Measurements from ENCODE around the gene FOXJ3. TPM values are rescaled to one million over a fixed set of nuclear protein-coding genes. Genes with fewer than 3 reads are reported as not detected.
A peak's percentile ranks its signal among the peaks of the same experiment; 100 is the strongest.

The FOXJ3 gene
- total RNA-seq, 1 donor, result 37.3 TPM

DNA sequence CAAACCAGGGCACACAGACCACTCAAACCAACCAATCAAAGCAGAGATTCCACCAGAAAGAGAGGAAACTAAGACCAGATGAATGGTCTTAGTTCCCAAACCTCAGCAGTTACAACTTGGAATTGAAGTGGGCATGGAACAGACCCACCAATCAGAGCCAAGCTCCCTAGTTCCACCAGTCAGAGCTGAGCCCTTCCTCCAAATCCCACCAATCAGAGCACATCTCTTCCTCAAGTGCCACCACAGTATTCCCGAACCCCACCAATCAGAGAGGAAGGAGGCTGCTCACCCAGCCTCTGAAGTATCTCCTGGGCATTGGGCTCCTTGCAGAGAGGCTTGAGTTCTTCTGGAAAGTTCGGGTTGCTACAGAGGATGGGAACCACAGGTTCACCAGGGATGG, 171.9 kb downstream of the FOXJ3 start:
- Histone ChIP-seq H3K4me1 (ENCODE audit: insufficient read depth, low read length) (no peaks in the 10 kb centered on the region), H3K27ac (ENCODE audit: low read depth, low read length) (no peak overlapping the region), H4K20me1 (ENCODE audit: insufficient read depth, low read length) (no peaks in the 10 kb centered on the region), H3K36me3 (ENCODE audit: insufficient read depth, low read length) (no peaks in the 10 kb centered on the region), H3K9me3 (ENCODE audit: low read depth, low read length) (peaks cover 11% of the 10 kb centered on the region), H3K4me3 (ENCODE audit: insufficient read depth, low read length) (no peak overlapping the region), H2AFZ (ENCODE audit: low read length) (no peak overlapping the region), H3K79me2 (ENCODE audit: insufficient read depth, low read length) (no peaks in the 10 kb centered on the region), H3K4me2 (ENCODE audit: insufficient read depth, low read length) (no peak overlapping the region), H3K27me3 (ENCODE audit: insufficient read depth, low read length) (peaks cover 9% of the 10 kb centered on the region)
- peak; percentile 79 for DNase-seq (ENCODE audit: insufficient read length, low spot score, missing footprints)
- TF ChIP-seq, protein P1, sequence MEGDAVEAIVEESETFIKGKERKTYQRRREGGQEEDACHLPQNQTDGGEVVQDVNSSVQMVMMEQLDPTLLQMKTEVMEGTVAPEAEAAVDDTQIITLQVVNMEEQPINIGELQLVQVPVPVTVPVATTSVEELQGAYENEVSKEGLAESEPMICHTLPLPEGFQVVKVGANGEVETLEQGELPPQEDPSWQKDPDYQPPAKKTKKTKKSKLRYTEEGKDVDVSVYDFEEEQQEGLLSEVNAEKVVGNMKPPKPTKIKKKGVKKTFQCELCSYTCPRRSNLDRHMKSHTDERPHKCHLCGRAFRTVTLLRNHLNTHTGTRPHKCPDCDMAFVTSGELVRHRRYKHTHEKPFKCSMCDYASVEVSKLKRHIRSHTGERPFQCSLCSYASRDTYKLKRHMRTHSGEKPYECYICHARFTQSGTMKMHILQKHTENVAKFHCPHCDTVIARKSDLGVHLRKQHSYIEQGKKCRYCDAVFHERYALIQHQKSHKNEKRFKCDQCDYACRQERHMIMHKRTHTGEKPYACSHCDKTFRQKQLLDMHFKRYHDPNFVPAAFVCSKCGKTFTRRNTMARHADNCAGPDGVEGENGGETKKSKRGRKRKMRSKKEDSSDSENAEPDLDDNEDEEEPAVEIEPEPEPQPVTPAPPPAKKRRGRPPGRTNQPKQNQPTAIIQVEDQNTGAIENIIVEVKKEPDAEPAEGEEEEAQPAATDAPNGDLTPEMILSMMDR (IDR thresholded peaks at IDR 0.05; ENCODE audit: extremely low read depth, low read depth, low read length), result no peak

DNA sequence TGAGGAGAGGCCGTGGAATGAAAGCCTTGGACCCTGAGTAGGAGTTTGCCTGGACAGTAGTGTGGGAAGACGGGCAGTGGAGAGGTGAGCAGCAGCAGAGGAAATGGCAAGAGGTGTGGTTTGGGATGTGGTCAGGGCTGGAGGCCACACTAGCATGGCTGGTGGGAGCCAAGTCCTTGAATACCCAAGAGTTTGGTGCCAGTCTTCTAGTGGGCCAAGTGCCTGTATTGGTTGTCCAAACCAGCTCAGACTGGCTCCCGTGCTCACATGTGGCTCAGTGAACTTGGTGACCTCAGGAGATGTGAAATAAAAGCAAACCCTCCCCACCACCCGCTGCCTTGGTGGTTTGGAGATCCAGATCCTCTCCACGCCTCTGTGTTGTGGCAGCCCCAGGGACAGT, 172.9 kb downstream of the FOXJ3 start:
- TF ChIP-seq, protein P1 (IDR thresholded peaks at IDR 0.05; ENCODE audit: extremely low read depth, low read depth, low read length), result no peak
- Histone ChIP-seq H3K9me3 (ENCODE audit: low read depth, low read length) (peaks cover 11% of the 10 kb centered on the region), H3K4me2 (ENCODE audit: insufficient read depth, low read length) (no peak overlapping the region), H3K36me3 (ENCODE audit: insufficient read depth, low read length) (no peaks in the 10 kb centered on the region), H3K4me1 (ENCODE audit: insufficient read depth, low read length) (no peaks in the 10 kb centered on the region), H3K27ac (ENCODE audit: low read depth, low read length) (no peak overlapping the region), H4K20me1 (ENCODE audit: insufficient read depth, low read length) (no peaks in the 10 kb centered on the region), H3K4me3 (ENCODE audit: insufficient read depth, low read length) (no peak overlapping the region), H2AFZ (ENCODE audit: low read length) (no peak overlapping the region), H3K27me3 (ENCODE audit: insufficient read depth, low read length) (peaks cover 9% of the 10 kb centered on the region), H3K79me2 (ENCODE audit: insufficient read depth, low read length) (no peaks in the 10 kb centered on the region)
- DNase-seq (ENCODE audit: insufficient read length, low spot score, missing footprints), result no peak

DNA sequence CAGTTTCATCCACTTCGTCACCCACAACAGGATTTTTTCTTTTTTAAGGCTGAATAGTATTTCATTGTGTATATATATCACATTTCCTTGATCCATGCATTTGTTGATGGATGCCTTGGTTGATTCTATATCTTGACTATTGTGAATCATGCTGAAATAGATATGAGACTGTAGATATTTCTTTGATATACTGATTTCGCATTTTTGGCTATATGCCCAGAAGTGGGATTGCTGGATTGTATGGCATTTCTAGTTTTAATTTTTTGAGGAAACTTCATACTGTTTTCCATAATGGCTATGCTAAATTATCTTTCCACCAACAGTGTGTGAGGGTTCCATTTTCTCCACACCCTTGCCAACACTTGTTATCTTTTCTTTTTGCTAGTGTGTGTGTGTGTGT, 176.8 kb downstream of the FOXJ3 start:
- H4K20me1 ChIP-seq (ENCODE audit: insufficient read depth, low read length), result no peaks in the 10 kb centered on the region
- no peaks in the 10 kb centered on the region for H3K4me1 ChIP-seq (ENCODE audit: insufficient read depth, low read length)
- H2AFZ ChIP-seq (ENCODE audit: low read length), result no peak overlapping the region
- no peak overlapping the region for H3K27ac ChIP-seq (ENCODE audit: low read depth, low read length)
- peaks cover 9% of the 10 kb centered on the region for H3K27me3 ChIP-seq (ENCODE audit: insufficient read depth, low read length)
- no peaks in the 10 kb centered on the region for H3K36me3 ChIP-seq (ENCODE audit: insufficient read depth, low read length)
- H3K9me3 ChIP-seq (ENCODE audit: low read depth, low read length), result peaks cover 11% of the 10 kb centered on the region
- DNase-seq (ENCODE audit: insufficient read length, low spot score, missing footprints), result no peak
- no peak overlapping the region for H3K4me2 ChIP-seq (ENCODE audit: insufficient read depth, low read length)
- no peak overlapping the region for H3K4me3 ChIP-seq (ENCODE audit: insufficient read depth, low read length)
- no peaks in the 10 kb centered on the region for H3K79me2 ChIP-seq (ENCODE audit: insufficient read depth, low read length)
- TF ChIP-seq, protein P1 (IDR thresholded peaks at IDR 0.05; ENCODE audit: extremely low read depth, low read depth, low read length), result no peak

DNA sequence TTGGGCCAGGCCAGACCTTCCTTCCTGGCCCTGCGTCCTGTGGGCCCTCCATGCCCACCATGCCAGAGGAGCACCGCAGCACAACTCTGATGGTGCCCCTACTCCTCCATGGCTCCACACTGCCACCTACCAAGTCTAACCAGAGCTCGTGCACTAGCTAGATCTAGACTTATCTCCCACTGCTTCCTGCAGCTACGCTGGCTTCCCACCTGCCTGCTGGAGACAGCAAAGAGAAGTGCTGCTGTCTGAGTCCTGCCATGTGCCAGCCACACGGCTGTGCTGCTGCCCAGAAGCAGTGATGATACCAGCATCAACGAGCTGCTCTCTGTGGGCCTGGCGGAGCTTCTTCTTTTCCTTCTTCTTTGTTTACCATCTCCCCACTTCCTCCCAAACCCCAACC, 177.4 kb downstream of the FOXJ3 start:
- no peaks in the 10 kb centered on the region for H3K79me2 ChIP-seq (ENCODE audit: insufficient read depth, low read length)
- H3K4me3 ChIP-seq (ENCODE audit: insufficient read depth, low read length), result no peak overlapping the region
- TF ChIP-seq, protein P1 (IDR thresholded peaks at IDR 0.05; ENCODE audit: extremely low read depth, low read depth, low read length), result no peak
- no peak overlapping the region for H3K27ac ChIP-seq (ENCODE audit: low read depth, low read length)
- H4K20me1 ChIP-seq (ENCODE audit: insufficient read depth, low read length), result no peaks in the 10 kb centered on the region
- no peaks in the 10 kb centered on the region for H3K36me3 ChIP-seq (ENCODE audit: insufficient read depth, low read length)
- peaks cover 9% of the 10 kb centered on the region for H3K27me3 ChIP-seq (ENCODE audit: insufficient read depth, low read length)
- peaks cover 11% of the 10 kb centered on the region for H3K9me3 ChIP-seq (ENCODE audit: low read depth, low read length)
- no peaks in the 10 kb centered on the region for H3K4me1 ChIP-seq (ENCODE audit: insufficient read depth, low read length)
- H3K4me2 ChIP-seq (ENCODE audit: insufficient read depth, low read length), result no peak overlapping the region
- DNase-seq (ENCODE audit: insufficient read length, low spot score, missing footprints), result no peak
- H2AFZ ChIP-seq (ENCODE audit: low read length), result no peak overlapping the region

Measured in osteoblast (primary cell).